ENCODE results near the gene STAT5B.

DNA sequence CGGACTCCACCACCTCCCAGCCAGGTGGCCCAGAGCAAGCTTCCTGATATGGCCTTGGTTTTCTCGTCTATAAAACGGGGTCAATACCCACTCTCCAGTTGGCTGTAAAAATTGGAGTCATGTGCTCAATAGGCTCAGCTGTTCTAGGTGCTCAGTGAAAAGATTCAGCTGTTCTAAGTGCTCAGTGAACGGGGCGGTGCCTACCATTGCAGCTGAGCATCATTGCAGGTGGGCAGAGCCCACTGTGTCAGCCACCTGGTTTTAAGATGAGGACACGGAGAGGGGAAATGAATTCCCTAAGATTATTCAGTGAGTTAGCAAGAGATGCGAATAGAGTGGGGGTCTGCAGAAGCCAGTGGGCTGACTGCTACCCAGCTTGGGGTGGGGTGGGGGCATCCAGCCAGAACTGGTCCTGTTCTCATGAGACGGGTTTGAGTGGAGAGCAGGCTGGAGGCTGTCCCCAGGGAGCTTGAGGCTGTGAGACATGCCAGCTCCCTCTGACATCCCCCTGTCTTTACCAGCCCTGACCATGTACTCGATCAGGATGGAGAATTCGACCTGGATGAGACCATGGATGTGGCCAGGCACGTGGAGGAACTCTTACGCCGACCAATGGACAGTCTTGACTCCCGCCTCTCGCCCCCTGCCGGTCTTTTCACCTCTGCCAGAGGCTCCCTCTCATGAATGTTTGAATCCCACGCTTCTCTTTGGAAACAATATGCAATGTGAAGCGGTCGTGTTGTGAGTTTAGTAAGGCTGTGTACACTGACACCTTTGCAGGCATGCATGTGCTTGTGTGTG is 34.0 kb upstream of the STAT5B start:
- TF ChIP-seq POLR2AphosphoS5 (IDR thresholded peaks at IDR 0.05) (peak in 2 of 3 donors; percentile 14 to 46), CTCF (IDR thresholded peaks at IDR 0.05 in 8 of 11, conservative IDR thresholded peaks at IDR 0.05 in 3 of 11) (no peak)
